Testis (tissue), 2 donors: ENCODE results near the gene F2.

Source experiments
- CTCF ChIP-seq, 3 experiments: fragments of 450-650 bp in 2 of 3; fragments of 200-600 bp in 1 of 3; sonication (generic) in 1 of 3; IDR thresholded peaks; one replicate each; pipeline ENCODE4 v1.5.1; 2016 to 2019; ENCODE audit warnings: antibody characterized with exemption in 3 of 3, mild to moderate bottlenecking in 2 of 3, moderate library complexity in 1 of 3
- POLR2A ChIP-seq: fragments of 450-650 bp; IDR thresholded peaks from one replicate; pipeline ENCODE4 v1.6.1; 2017; ENCODE audit warnings: antibody characterized with exemption, mild to moderate bottlenecking, moderate library complexity

- TF ChIP-seq POLR2A = no peak
- TF ChIP-seq CTCF (IDR thresholded peaks at IDR 0.05) = no peak
Measured at GRCh38 chr11:46681814-46682213, 37.2 kb upstream of the F2 start.
